Suprapubic skin (tissue), 4 donors: Measurements from ENCODE around the gene GOLT1B. TPM values are rescaled to one million over a fixed set of nuclear protein-coding genes. Genes with fewer than 3 reads are reported as not detected.

Source experiments
- DNase-seq, 2 donors: peaks; one replicate each; pipeline ENCODE4 v3.0.0-alpha.2; 2019; ENCODE audit warnings: low spot score in 2 of 2
- H3K27ac ChIP-seq: fragments of 200-600 bp; sonication (generic); one replicate; pipeline ENCODE4 v1.5.1; 2019
- H3K27me3 ChIP-seq: fragments of 200-600 bp; sonication (generic); one replicate; pipeline ENCODE4 v1.5.1; 2019
- H3K36me3 ChIP-seq: fragments of 200-600 bp; sonication (generic); one replicate; pipeline ENCODE4 v1.5.1; 2019
- H3K4me1 ChIP-seq: fragments of 200-600 bp; sonication (generic); one replicate; pipeline ENCODE4 v1.5.1; 2019
- H3K4me3 ChIP-seq: fragments of 200-600 bp; sonication (generic); one replicate; pipeline ENCODE4 v1.5.1; 2019; ENCODE audit warnings: mild to moderate bottlenecking
- H3K9me3 ChIP-seq: fragments of 200-600 bp; sonication (generic); one replicate; pipeline ENCODE4 v1.5.1; 2019
- EP300 ChIP-seq: sonication (generic); formaldehyde crosslinking; IDR thresholded peaks from one replicate; pipeline ENCODE4 v1.6.1; 2017; ENCODE audit warnings: antibody characterized with exemption
- POLR2A ChIP-seq, 2 donors: fragments of 450-650 bp; IDR thresholded peaks; one replicate each; pipeline ENCODE4 v1.6.1; 2017; ENCODE audit warnings: antibody characterized with exemption in 2 of 2, mild to moderate bottlenecking in 2 of 2, moderate library complexity in 2 of 2
- POLR2AphosphoS5 ChIP-seq, 3 donors: sonication (generic); formaldehyde crosslinking; IDR thresholded peaks; one replicate each; pipeline ENCODE4 v1.6.1; 2017; ENCODE audit warnings: antibody characterized with exemption in 3 of 3
- WGBS: methylation state at CpG from one replicate; pipeline ENCODE4 v1.1.5; 2018; 5-methylcytosine and 5-hydroxymethylcytosine counted together
- total RNA-seq, 4 donors: library from RNA; depleted of rRNA; stranded (reverse); fragments of >200 nt; gene quantifications; one replicate each; pipeline ENCODE4 v1.1.0, GENCODE V29; 2016
- TF ChIP-seq, protein P1 (sequence below), 2 donors: fragments of 200-600 bp in 1 of 2; fragments of 450-650 bp in 1 of 2; sonication (generic) in 1 of 2; IDR thresholded peaks; one replicate each; pipeline ENCODE4 v1.5.1; 2016 to 2019; ENCODE audit warnings: antibody characterized with exemption in 2 of 2, mild to moderate bottlenecking in 1 of 2, moderate library complexity in 1 of 2

The GOLT1B gene
- total RNA-seq, 4 donors from 2014 or later = 14.9 to 23.2 (median 18.6) TPM

DNA sequence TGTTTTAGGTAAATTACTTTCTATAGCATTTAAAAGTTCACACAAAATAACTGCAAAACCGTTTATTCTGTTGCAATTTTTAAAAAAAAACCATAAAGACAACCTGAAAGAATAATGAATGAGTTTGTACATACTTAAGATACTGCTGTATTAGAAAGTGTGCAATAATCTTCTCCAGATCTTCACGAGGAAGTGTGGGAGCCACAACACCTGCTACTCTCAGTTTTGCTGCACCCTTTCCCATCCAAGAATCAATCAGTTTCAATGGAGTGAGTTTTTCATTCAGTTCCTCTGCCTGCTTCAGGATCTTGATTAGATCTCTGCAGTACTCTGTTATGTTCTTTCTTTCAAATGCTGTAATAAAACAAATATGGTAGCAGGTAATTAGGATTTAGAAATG, 30.3 kb upstream of the GOLT1B start:
- 58% methylated on average over 2 of the region's 2 CpGs for WGBS

DNA sequence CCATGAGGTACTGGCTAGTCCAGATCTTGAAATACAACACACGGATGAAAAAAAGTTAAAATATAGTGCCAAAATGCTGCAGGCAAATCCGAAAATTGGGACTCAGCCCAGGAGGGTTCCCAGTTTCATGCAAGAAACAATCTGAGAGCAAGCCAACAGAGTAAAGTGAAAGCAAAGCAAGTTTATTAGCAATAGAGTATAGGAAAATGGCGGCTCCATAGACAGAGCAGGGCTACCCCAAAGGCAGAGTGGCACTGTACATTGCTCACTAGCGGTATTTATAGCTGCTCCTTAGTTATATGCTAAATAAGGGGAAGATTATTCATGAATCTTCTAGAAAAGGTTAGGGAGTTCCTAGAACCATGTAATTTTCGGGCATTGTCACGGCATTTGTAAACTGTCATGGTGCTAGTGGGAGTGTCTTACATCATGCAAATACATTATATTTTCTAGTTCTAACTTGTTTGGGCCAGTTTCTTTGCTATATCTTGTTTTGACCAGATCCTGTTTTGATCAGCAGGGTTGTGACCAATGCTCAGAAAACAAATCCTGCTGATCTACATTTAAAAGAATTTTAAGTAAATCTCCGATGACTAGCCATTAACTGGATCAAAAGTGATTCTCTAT, 29.3 kb upstream of the GOLT1B start:
- TF ChIP-seq EP300 (no peak), POLR2AphosphoS5 (IDR thresholded peaks at IDR 0.05) (no peak), POLR2A (IDR thresholded peaks at IDR 0.05) (no peak)
- TF ChIP-seq, protein P1, sequence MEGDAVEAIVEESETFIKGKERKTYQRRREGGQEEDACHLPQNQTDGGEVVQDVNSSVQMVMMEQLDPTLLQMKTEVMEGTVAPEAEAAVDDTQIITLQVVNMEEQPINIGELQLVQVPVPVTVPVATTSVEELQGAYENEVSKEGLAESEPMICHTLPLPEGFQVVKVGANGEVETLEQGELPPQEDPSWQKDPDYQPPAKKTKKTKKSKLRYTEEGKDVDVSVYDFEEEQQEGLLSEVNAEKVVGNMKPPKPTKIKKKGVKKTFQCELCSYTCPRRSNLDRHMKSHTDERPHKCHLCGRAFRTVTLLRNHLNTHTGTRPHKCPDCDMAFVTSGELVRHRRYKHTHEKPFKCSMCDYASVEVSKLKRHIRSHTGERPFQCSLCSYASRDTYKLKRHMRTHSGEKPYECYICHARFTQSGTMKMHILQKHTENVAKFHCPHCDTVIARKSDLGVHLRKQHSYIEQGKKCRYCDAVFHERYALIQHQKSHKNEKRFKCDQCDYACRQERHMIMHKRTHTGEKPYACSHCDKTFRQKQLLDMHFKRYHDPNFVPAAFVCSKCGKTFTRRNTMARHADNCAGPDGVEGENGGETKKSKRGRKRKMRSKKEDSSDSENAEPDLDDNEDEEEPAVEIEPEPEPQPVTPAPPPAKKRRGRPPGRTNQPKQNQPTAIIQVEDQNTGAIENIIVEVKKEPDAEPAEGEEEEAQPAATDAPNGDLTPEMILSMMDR (IDR thresholded peaks at IDR 0.05) = no peak
- Histone ChIP-seq H3K4me3 (peak overlapping the region; percentile 19), H3K27ac (no peak overlapping the region), H3K4me1 (peaks cover 3% of the 10 kb centered on the region), H3K27me3 (no peaks in the 10 kb centered on the region), H3K36me3 (peaks cover 66% of the 10 kb centered on the region), H3K9me3 (no peaks in the 10 kb centered on the region)
- 66% methylated on average over 7 of the region's 7 CpGs for WGBS
- DNase-seq = no peak

More for the DNA sequence above, 30.3 kb upstream of the GOLT1B start:
- Histone ChIP-seq H3K4me1 (peaks cover 3% of the 10 kb centered on the region), H3K9me3 (no peaks in the 10 kb centered on the region), H3K27me3 (no peaks in the 10 kb centered on the region), H3K4me3 (no peak overlapping the region), H3K36me3 (peaks cover 70% of the 10 kb centered on the region), H3K27ac (no peak overlapping the region)
- DNase-seq = no peak
- TF ChIP-seq EP300 (no peak), POLR2AphosphoS5 (IDR thresholded peaks at IDR 0.05) (no peak), POLR2A (IDR thresholded peaks at IDR 0.05) (no peak)
- TF ChIP-seq, protein P1 (IDR thresholded peaks at IDR 0.05) = no peak

DNA sequence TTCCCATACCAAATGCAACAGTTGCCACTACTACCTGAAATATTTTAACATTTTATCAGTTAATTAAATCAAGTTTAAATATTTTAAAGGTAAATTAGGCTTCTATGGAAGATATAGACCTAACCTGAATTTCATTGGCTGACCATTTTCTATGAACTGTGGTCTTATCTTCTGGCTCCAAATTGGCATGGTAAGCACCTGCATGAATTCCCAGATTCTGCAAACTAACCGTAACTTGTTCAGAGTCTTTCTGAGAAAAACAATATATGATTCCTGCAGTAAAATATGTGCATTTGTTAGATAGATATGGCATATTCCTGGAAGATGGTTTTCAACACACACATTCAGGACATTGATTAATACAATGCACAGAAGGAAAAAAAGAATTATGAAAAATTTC, 26.0 kb upstream of the GOLT1B start:
- H3K4me3 ChIP-seq = no peak overlapping the region
- peaks cover 3% of the 10 kb centered on the region for H3K4me1 ChIP-seq
- TF ChIP-seq EP300 (no peak), POLR2AphosphoS5 (IDR thresholded peaks at IDR 0.05) (no peak), POLR2A (IDR thresholded peaks at IDR 0.05) (no peak)
- TF ChIP-seq, protein P1 (IDR thresholded peaks at IDR 0.05) = no peak
- H3K27me3 ChIP-seq = no peaks in the 10 kb centered on the region
- no peak overlapping the region for H3K27ac ChIP-seq
- DNase-seq = no peak
- WGBS = 100% methylated on average over 1 of the region's 1 CpG
- H3K36me3 ChIP-seq = peaks cover 67% of the 10 kb centered on the region
- no peaks in the 10 kb centered on the region for H3K9me3 ChIP-seq

DNA sequence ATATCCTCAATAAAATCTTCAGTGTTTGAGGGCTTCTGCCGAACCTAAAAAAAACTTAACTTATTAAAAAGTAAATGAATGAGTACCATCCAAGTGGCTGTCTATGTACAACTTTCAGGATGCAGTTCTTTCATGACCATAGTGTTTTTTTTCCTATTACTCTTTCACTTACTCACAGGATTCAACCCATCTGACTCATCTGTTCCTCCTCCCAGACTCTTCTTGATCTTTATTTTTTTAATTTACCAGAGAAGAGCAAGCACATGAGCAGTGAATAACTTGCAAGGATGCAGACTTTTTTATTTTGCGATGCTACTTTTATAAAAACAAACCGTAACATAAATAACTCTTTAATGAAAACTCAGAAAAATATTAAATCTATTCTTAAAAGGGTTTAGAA, 24.6 kb upstream of the GOLT1B start:
- TF ChIP-seq EP300 (no peak), POLR2A (IDR thresholded peaks at IDR 0.05) (no peak), POLR2AphosphoS5 (IDR thresholded peaks at IDR 0.05) (no peak)
- TF ChIP-seq, protein P1 (IDR thresholded peaks at IDR 0.05) = no peak
- H3K36me3 ChIP-seq = peaks cover 66% of the 10 kb centered on the region
- WGBS = 95% methylated on average over 3 of the region's 3 CpGs
- DNase-seq = no peak
- no peak overlapping the region for H3K4me3 ChIP-seq
- no peak overlapping the region for H3K27ac ChIP-seq
- H3K9me3 ChIP-seq = no peaks in the 10 kb centered on the region
- no peaks in the 10 kb centered on the region for H3K4me1 ChIP-seq
- H3K27me3 ChIP-seq = no peaks in the 10 kb centered on the region

DNA sequence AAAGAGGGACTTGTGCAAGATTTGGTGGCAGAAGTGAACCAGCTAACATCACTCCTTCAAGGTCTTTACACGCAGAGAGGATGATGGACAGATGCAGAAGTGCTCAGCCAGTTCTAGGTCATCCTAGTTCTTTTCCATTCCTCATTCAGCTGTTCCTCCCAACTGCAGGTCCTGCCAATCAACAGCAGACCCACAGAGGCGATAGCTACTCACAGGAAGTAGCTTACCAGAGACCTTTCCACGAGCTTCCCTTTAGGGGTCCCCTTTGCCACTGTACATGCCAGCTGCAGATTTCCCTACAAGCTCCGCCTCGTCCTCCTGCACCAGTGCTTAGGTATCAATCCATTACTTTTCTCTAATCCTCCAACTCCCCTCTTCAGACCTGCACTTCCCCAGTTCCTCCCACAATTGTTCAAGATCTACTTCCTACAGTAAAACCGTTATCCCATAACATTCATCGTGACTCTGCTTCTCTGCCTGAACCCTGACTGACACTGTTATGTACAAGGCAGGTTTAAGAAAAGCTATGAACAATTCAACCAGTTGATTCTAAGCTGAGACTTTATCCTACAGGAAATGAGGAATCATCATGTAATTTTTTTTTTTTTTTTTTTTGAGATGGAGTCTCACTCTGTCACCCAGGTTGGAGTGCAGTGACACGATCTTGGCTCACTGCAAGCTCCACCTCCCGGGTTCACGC, 22.7 kb upstream of the GOLT1B start:
- no peaks in the 10 kb centered on the region for H3K4me1 ChIP-seq
- WGBS = 85% methylated on average over 10 of the region's 10 CpGs
- no peak overlapping the region for H3K4me3 ChIP-seq
- no peaks in the 10 kb centered on the region for H3K27me3 ChIP-seq
- TF ChIP-seq POLR2A (IDR thresholded peaks at IDR 0.05) = no peak
- DNase-seq = no peak
- H3K27ac ChIP-seq = no peak overlapping the region
- H3K36me3 ChIP-seq = peaks cover 62% of the 10 kb centered on the region
- no peaks in the 10 kb centered on the region for H3K9me3 ChIP-seq
